Skeletal muscle tissue (tissue), 4 donors: ENCODE data around the gene PPP1CC. TPM values are rescaled to one million over a fixed set of nuclear protein-coding genes. Genes with fewer than 3 reads are reported as not detected.
A peak's percentile ranks its signal among the peaks of the same experiment; 100 is the strongest.

Experiments
- H3K27ac ChIP-seq: one replicate; pipeline ENCODE4 v1.7.0; 2013; ENCODE audit warnings: mild to moderate bottlenecking, low read depth, low read length, inconsistent platforms
- H3K27me3 ChIP-seq, 3 donors: one replicate each; pipeline ENCODE4 v1.7.0; 2013; ENCODE audit warnings: low read length in 3 of 3; ENCODE audit not compliant: control insufficient read depth in 3 of 3, insufficient read depth in 3 of 3
- H3K36me3 ChIP-seq, 3 donors: one replicate each; pipeline ENCODE4 v1.7.0; 2013; ENCODE audit warnings: low read length in 3 of 3; ENCODE audit not compliant: control insufficient read depth in 3 of 3, insufficient read depth in 3 of 3
- H3K4me1 ChIP-seq, 3 donors: one replicate each; pipeline ENCODE4 v1.7.0; 2013; ENCODE audit warnings: low read length in 3 of 3, mild to moderate bottlenecking in 3 of 3; ENCODE audit not compliant: control insufficient read depth in 3 of 3, insufficient read depth in 3 of 3
- H3K4me3 ChIP-seq, 3 donors: one replicate each; pipeline ENCODE4 v1.7.0; 2013; ENCODE audit warnings: low read length in 3 of 3
- H3K9ac ChIP-seq, 3 donors: one replicate each; pipeline ENCODE4 v1.7.0; 2013; ENCODE audit warnings: low read length in 3 of 3, mild to moderate bottlenecking in 3 of 3, moderate library complexity in 2 of 3, low read depth in 1 of 3
- H3K9me3 ChIP-seq, 3 donors: one replicate each; pipeline ENCODE4 v1.7.0; 2013; ENCODE audit warnings: low read length in 3 of 3; ENCODE audit not compliant: control insufficient read depth in 3 of 3
- total RNA-seq: library from RNA; depleted of rRNA; stranded (reverse); fragments of >200 nt; gene quantifications from one replicate; pipeline ENCODE4 v1.2.3, GENCODE V29; 2014
- donor health status: Osteomylitis.

Gene PPP1CC
- 103 TPM for total RNA-seq

DNA sequence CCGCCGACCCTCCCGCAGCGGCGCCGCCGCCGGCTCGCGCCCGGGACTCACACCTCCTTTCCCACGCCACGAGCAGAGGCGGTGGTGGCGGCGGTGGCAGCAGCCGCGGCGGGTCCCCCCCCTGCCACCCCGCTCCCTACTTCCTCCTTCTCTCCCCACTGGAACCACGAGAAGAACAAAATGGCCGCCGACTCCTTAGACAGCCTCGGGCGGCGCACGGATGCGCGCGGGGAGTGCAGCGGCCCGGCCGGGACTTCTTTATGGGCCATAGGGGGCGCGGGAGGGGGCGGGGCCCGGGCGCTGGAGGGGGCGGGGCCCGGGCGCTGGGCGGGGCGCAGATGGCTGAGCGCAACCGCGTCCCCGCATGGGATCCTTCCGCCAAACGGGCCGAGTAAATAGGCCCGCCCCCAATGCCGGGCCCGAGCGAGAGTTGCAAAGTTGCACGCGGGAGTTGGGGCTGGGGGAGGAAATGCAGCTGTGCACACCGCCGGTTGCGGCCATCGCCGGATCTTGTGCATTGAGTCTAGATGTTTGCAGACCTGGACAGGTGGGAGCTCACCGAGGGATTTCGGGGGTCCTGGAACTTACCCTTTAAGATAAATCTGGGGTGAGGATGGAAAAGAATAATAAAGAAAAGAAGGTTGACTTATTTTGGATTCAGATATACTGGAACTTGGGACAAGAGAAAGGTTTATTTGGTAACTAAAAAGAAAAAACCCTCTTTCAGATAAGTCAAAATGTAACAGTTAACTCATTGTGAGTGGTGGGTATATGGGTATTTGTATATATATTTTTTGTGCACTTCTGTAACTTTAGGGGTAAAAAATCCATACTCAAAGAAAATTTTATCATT, at the start of gene PPP1CC:
PPP1CC (minus strand) TSS at position 174 of the 853 bp plus-strand sequence. CDS start 184 bp downstream, outside the sequence.
- H3K36me3 ChIP-seq = no peaks in the 10 kb centered on the region
- no peaks in the 10 kb centered on the region for H3K27me3 ChIP-seq
- H3K9me3 ChIP-seq = no peaks in the 10 kb centered on the region
- H3K27ac ChIP-seq = peak within 1 kb of the TSS; percentile 73
- peak within 1 kb of the TSS; percentile 79 to 91 (median 81) for H3K9ac ChIP-seq
- peak within 1 kb of the TSS; percentile 85 to 90 (median 88) for H3K4me3 ChIP-seq
- H3K4me1 ChIP-seq = peaks cover 29 to 40% (median 31%) of the 10 kb centered on the region in 3 donors

DNA sequence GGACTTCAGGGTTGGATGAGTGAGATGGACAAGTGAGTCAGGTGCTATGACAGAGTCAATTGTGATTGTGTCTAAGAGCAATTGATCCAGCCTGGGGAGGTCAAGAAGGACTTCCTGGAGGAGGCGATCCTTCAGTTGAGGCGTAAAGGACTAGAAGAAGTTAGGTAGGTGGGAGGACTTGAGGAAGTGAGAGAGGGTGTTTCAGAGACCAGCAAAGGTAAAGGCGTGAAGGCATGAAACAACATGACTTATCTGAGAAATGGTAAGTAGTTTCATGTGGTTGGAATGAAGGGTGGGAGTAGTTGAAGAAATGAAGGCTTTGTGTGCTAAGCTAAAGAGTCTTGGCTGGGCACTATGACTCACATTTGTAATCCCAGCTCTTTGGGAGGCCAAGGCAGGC, 48.9 kb upstream of the PPP1CC start:
- H3K4me1 ChIP-seq = peaks cover 4 to 9% (median 7%) of the 10 kb centered on the region in 3 donors
- H3K4me3 ChIP-seq = no peak overlapping the region
- no peaks in the 10 kb centered on the region for H3K27me3 ChIP-seq
- no peak overlapping the region for H3K27ac ChIP-seq
- no peaks in the 10 kb centered on the region for H3K36me3 ChIP-seq
- H3K9ac ChIP-seq = no peak overlapping the region
- H3K9me3 ChIP-seq = no peaks in the 10 kb centered on the region

DNA sequence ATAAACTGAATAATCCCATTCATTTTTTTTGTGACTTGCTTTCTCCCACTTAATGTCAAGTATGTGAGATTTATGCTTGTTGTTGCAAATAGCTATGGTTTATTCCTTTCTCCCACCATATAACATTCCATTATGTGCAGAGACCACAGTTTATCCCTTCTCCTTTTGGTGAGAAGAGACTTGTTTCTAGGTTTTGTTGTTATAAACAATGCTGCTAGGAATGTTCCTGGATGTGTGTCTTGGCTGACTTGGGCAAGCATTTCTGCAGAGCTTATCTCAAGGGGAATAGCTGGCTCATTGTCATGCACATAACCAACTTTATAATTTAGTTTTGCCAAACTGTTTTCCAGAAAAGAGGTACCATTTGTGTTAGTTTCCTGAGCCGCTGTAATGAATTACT, 47.6 kb upstream of the PPP1CC start:
- Histone ChIP-seq H3K4me1 (peaks cover 4 to 9% (median 7%) of the 10 kb centered on the region in 3 donors), H3K9me3 (no peaks in the 10 kb centered on the region), H3K9ac (no peak overlapping the region), H3K36me3 (no peaks in the 10 kb centered on the region), H3K4me3 (no peak overlapping the region), H3K27me3 (no peaks in the 10 kb centered on the region), H3K27ac (no peak overlapping the region)

- Histone ChIP-seq H3K27me3 (no peaks in the 10 kb centered on the region), H3K9me3 (no peaks in the 10 kb centered on the region), H3K27ac (no peak overlapping the region), H3K9ac (no peak overlapping the region), H3K4me3 (no peak overlapping the region), H3K4me1 (peaks cover 0 to 7% (median 6%) of the 10 kb centered on the region in 3 donors), H3K36me3 (no peaks in the 10 kb centered on the region)
Observed at GRCh38 chr12:110786012-110786411, 43.3 kb upstream of the PPP1CC start.

- no peak overlapping the region for H3K27ac ChIP-seq
- H3K27me3 ChIP-seq = no peaks in the 10 kb centered on the region
- H3K4me1 ChIP-seq = peaks cover 0 to 1% (median 0%) of the 10 kb centered on the region in 3 donors
Observed at GRCh38 chr12:110785240-110785639, 42.5 kb upstream of the PPP1CC start.

GRCh38 chr12:110782922-110783321, 40.2 kb upstream of the PPP1CC start:
- Histone ChIP-seq H3K36me3 (no peaks in the 10 kb centered on the region), H3K4me1 (no peaks in the 10 kb centered on the region), H3K9ac (no peak overlapping the region), H3K27ac (no peak overlapping the region), H3K4me3 (no peak overlapping the region), H3K9me3 (no peaks in the 10 kb centered on the region), H3K27me3 (no peaks in the 10 kb centered on the region)

More at GRCh38 chr12:110785240-110785639, 42.5 kb upstream of the PPP1CC start:
- no peaks in the 10 kb centered on the region for H3K36me3 ChIP-seq
- H3K9ac ChIP-seq = no peak overlapping the region
- no peak overlapping the region for H3K4me3 ChIP-seq
- H3K9me3 ChIP-seq = no peaks in the 10 kb centered on the region

DNA sequence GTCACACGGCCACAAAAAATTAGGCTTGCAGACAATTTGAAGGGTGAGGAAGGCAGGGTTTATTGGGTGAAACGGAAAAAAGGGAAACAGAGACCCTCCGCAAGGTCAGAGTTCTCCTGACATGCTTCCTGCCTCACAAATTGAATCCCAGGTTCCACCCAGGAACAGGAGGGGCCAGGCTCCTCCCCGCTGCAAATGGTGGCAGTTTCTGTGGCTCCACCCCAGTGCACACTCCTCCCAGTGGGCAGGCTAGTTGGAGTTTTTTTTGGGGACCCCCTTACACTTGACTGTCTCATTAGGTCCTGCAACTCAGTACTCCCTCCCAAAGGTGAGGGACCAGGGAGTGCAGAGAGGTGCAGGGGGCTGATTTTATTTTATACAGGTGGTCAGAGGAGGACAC, 39.4 kb upstream of the PPP1CC start:
- H3K4me1 ChIP-seq = no peaks in the 10 kb centered on the region
- H3K27me3 ChIP-seq = no peaks in the 10 kb centered on the region
- no peak overlapping the region for H3K9ac ChIP-seq
- no peaks in the 10 kb centered on the region for H3K36me3 ChIP-seq
- no peak overlapping the region for H3K4me3 ChIP-seq
- H3K27ac ChIP-seq = no peak overlapping the region
- H3K9me3 ChIP-seq = no peaks in the 10 kb centered on the region

DNA sequence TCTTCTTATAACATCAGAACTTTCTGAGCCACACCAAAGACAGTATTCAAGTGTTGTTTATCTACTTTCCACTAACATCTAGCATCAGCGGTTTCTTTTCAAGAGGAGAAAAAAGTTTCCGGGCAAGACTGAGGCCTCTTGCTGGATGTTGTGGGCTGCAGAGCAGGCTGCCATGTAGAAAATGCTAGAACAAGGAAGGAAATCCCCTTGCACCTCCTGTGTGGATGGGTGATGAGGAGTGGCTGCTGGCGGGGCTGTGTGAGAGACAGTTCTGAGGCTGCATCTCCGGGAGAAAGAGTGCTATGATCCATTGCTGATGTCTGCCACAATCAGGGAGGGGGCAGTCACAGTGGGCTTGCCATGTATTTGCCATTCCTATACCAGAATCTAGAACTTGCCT, 37.8 kb upstream of the PPP1CC start:
- Histone ChIP-seq H3K4me1 (no peaks in the 10 kb centered on the region), H3K27me3 (no peaks in the 10 kb centered on the region), H3K9me3 (no peaks in the 10 kb centered on the region), H3K27ac (no peak overlapping the region), H3K4me3 (no peak overlapping the region), H3K36me3 (no peaks in the 10 kb centered on the region), H3K9ac (no peak overlapping the region)

- H3K27ac ChIP-seq = no peak overlapping the region
- no peaks in the 10 kb centered on the region for H3K27me3 ChIP-seq
- no peaks in the 10 kb centered on the region for H3K36me3 ChIP-seq
- H3K4me3 ChIP-seq = no peak overlapping the region
- no peak overlapping the region for H3K9ac ChIP-seq
- no peaks in the 10 kb centered on the region for H3K4me1 ChIP-seq
- H3K9me3 ChIP-seq = no peaks in the 10 kb centered on the region
Observed at GRCh38 chr12:110778833-110779577, 36.3 kb upstream of the PPP1CC start.

DNA sequence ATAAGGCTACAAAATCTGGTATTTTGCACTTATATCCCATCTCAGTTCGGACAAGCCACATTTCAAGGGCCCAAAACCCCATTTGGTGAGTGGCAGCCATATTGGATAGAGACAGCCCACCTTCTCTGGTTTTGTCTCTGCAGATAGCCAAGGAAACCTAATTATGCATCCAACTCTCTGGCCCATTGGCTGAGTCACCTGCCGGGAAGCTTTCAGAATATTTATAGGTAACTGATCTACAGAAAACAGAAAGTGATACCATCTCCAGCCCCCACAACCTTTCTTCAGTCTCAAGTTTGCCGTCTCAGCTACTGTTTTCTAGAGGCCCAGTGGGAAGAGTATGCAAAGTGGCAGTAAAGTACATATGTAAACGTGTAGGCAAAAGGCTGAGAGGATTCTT, 33.7 kb upstream of the PPP1CC start:
- H3K9me3 ChIP-seq = no peaks in the 10 kb centered on the region

More for the DNA sequence above, 33.7 kb upstream of the PPP1CC start:
- Histone ChIP-seq H3K9ac (no peak overlapping the region), H3K36me3 (no peaks in the 10 kb centered on the region), H3K4me1 (no peaks in the 10 kb centered on the region), H3K27me3 (no peaks in the 10 kb centered on the region), H3K27ac (no peak overlapping the region), H3K4me3 (no peak overlapping the region)
